Measurements from ENCODE around the gene TPD52L1.
"Not testable (repeated sequence)": the region's sequence is repeated elsewhere in the genome, so short reads cannot be mapped to it uniquely, and the experiment has no call there.

Gene TPD52L1

GRCh38 chr6:125279961-125280360 lies 126.4 kb downstream of the TPD52L1 start:
- no peak for DNase-seq

GRCh38 chr6:125280370-125281035 lies 126.9 kb downstream of the TPD52L1 start:
- DNase-seq, result not testable (repeated sequence)

- DNase-seq, result not testable (repeated sequence)
Observed at GRCh38 chr6:125282470-125282869, 128.9 kb downstream of the TPD52L1 start.

GRCh38 chr6:125285353-125285752 lies 131.8 kb downstream of the TPD52L1 start:
- DNase-seq, result no peak

GRCh38 chr6:125285936-125286335 lies 132.4 kb downstream of the TPD52L1 start:
- DNase-seq, result no peak

GRCh38 chr6:125287718-125288117 lies 134.1 kb downstream of the TPD52L1 start:
- no peak for DNase-seq

GRCh38 chr6:125293587-125293986 lies 140.0 kb downstream of the TPD52L1 start:
- DNase-seq, result no peak

GRCh38 chr6:125294036-125294435 lies 140.5 kb downstream of the TPD52L1 start:
- no peak for DNase-seq

GRCh38 chr6:125294925-125295324 lies 141.4 kb downstream of the TPD52L1 start:
- DNase-seq, result no peak

- DNase-seq, result no peak
Observed at GRCh38 chr6:125296471-125296870, 142.9 kb downstream of the TPD52L1 start.

- no peak for DNase-seq
Observed at GRCh38 chr6:125299257-125299656, 145.7 kb downstream of the TPD52L1 start.

GRCh38 chr6:125300992-125301434 lies 147.4 kb downstream of the TPD52L1 start:
- DNase-seq, result peak; percentile 25

GRCh38 chr6:125301435-125302391 lies 148.1 kb downstream of the TPD52L1 start, which contains the start of gene HDDC2:
TSS of gene HDDC2 (minus strand) at chr6:125301967. CDS start at chr6:125301932, 35 bp downstream.
- peak; percentile 49 for DNase-seq

GRCh38 chr6:125302840-125303511 lies 149.4 kb downstream of the TPD52L1 start:
- no peak for DNase-seq

- no peak for DNase-seq
Observed at GRCh38 chr6:125303512-125303854, 149.9 kb downstream of the TPD52L1 start.

- DNase-seq, result peak; percentile 47
Observed at GRCh38 chr6:125304970-125305660, 151.5 kb downstream of the TPD52L1 start.

GRCh38 chr6:125306756-125307149 lies 153.2 kb downstream of the TPD52L1 start:
- DNase-seq, result no peak

GRCh38 chr6:125307150-125307838 lies 153.7 kb downstream of the TPD52L1 start:
- DNase-seq, result peak; percentile 19

- DNase-seq, result no peak
Observed at GRCh38 chr6:125307964-125308615, 154.5 kb downstream of the TPD52L1 start.

- peak; percentile 34 for DNase-seq
Observed at GRCh38 chr6:125310994-125311649, 157.5 kb downstream of the TPD52L1 start.

- no peak for DNase-seq
Observed at GRCh38 chr6:125312478-125312877, 158.9 kb downstream of the TPD52L1 start.

Measured in MV-4-11 (cell line).